Measurements from ENCODE around the gene FRS3.

Gene FRS3

GRCh38 chr6:41720783-41721182, 58.9 kb downstream of the FRS3 start:
- Histone ChIP-seq H2AFZ (ENCODE audit: low read length) (no peak overlapping the region), H3F3A (ENCODE audit: low read depth) (no peaks in the 10 kb centered on the region), H3K4me1 (ENCODE audit: insufficient read depth, low read length, poor library complexity, severe bottlenecking) (peaks cover 48% of the 10 kb centered on the region), H3K9me2 (replicated peaks; ENCODE audit: low read depth, low read length) (no peaks in the 10 kb centered on the region), H4K20me1 (ENCODE audit: insufficient read depth, low read length, poor library complexity, severe bottlenecking) (no peaks in the 10 kb centered on the region), H3K9ac (ENCODE audit: low read depth, low read length, poor library complexity, severe bottlenecking) (no peak overlapping the region), H3K27me3 (ENCODE audit: insufficient read depth, low read length, poor library complexity, severe bottlenecking) (no peaks in the 10 kb centered on the region), H3K9me3 (ENCODE audit: insufficient read depth, low read depth, low read length) (no peaks in the 10 kb centered on the region), H3K4me3 (ENCODE audit: low read length, poor library complexity, severe bottlenecking) (no peak overlapping the region), H3K4me2 (ENCODE audit: low read depth, low read length, poor library complexity, severe bottlenecking) (no peak overlapping the region), H3K36me3 (ENCODE audit: insufficient read depth, low read length) (no peaks in the 10 kb centered on the region), H3K79me2 (ENCODE audit: insufficient read depth, low read length) (no peaks in the 10 kb centered on the region)
- TF ChIP-seq, protein P1, sequence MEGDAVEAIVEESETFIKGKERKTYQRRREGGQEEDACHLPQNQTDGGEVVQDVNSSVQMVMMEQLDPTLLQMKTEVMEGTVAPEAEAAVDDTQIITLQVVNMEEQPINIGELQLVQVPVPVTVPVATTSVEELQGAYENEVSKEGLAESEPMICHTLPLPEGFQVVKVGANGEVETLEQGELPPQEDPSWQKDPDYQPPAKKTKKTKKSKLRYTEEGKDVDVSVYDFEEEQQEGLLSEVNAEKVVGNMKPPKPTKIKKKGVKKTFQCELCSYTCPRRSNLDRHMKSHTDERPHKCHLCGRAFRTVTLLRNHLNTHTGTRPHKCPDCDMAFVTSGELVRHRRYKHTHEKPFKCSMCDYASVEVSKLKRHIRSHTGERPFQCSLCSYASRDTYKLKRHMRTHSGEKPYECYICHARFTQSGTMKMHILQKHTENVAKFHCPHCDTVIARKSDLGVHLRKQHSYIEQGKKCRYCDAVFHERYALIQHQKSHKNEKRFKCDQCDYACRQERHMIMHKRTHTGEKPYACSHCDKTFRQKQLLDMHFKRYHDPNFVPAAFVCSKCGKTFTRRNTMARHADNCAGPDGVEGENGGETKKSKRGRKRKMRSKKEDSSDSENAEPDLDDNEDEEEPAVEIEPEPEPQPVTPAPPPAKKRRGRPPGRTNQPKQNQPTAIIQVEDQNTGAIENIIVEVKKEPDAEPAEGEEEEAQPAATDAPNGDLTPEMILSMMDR (conservative IDR thresholded peaks at IDR 0.05; ENCODE audit: low read length) = no peak
- no peak for TF ChIP-seq EZH2phosphoT487 (IDR thresholded peaks at IDR 0.05; ENCODE audit: borderline replicate concordance)

- Histone ChIP-seq H3K4me1 (ENCODE audit: insufficient read depth, low read length, poor library complexity, severe bottlenecking) (peaks cover 51% of the 10 kb centered on the region), H3F3A (ENCODE audit: low read depth) (no peaks in the 10 kb centered on the region), H4K20me1 (ENCODE audit: insufficient read depth, low read length, poor library complexity, severe bottlenecking) (no peaks in the 10 kb centered on the region), H3K9ac (ENCODE audit: low read depth, low read length, poor library complexity, severe bottlenecking) (no peak overlapping the region), H3K9me3 (ENCODE audit: insufficient read depth, low read depth, low read length) (no peaks in the 10 kb centered on the region), H3K9me2 (replicated peaks; ENCODE audit: low read depth, low read length) (no peaks in the 10 kb centered on the region), H3K4me2 (ENCODE audit: low read depth, low read length, poor library complexity, severe bottlenecking) (no peak overlapping the region), H2AFZ (ENCODE audit: low read length) (no peak overlapping the region), H3K36me3 (ENCODE audit: insufficient read depth, low read length) (no peaks in the 10 kb centered on the region), H3K4me3 (ENCODE audit: low read length, poor library complexity, severe bottlenecking) (no peak overlapping the region), H3K27me3 (ENCODE audit: insufficient read depth, low read length, poor library complexity, severe bottlenecking) (no peaks in the 10 kb centered on the region), H3K79me2 (ENCODE audit: insufficient read depth, low read length) (no peaks in the 10 kb centered on the region)
- TF ChIP-seq, protein P1 (conservative IDR thresholded peaks at IDR 0.05; ENCODE audit: low read length) = no peak
- TF ChIP-seq EZH2phosphoT487 (IDR thresholded peaks at IDR 0.05; ENCODE audit: borderline replicate concordance) = no peak
Measured at GRCh38 chr6:41720262-41720620, 59.5 kb downstream of the FRS3 start.
